Adrenal gland (tissue), 5 donors: Measurements from ENCODE around the gene GPR176.

Experiments used
- POLR2A ChIP-seq, 2 donors: fragments of 450-650 bp; IDR thresholded peaks; one replicate each; pipeline ENCODE4 v1.6.1; 2017; ENCODE audit warnings: antibody characterized with exemption in 2 of 2, mild to moderate bottlenecking in 2 of 2, moderate library complexity in 1 of 2
- TF ChIP-seq, protein P1 (sequence below), 6 experiments: fragments of 450-650 bp in 4 of 6; fragments of 200-600 bp in 2 of 6; sonication (generic) in 1 of 6; IDR thresholded peaks; 1 replicate in 5 of 6; 2 replicates in 1 of 6; pipeline versions ENCODE4 v1.5.1 to v1.8.0; 2016 to 2021; ENCODE audit warnings: antibody characterized with exemption in 6 of 6, mild to moderate bottlenecking in 2 of 6, moderate library complexity in 1 of 6
- donor health status: DM: no; HTN: no; CAD: no.

DNA sequence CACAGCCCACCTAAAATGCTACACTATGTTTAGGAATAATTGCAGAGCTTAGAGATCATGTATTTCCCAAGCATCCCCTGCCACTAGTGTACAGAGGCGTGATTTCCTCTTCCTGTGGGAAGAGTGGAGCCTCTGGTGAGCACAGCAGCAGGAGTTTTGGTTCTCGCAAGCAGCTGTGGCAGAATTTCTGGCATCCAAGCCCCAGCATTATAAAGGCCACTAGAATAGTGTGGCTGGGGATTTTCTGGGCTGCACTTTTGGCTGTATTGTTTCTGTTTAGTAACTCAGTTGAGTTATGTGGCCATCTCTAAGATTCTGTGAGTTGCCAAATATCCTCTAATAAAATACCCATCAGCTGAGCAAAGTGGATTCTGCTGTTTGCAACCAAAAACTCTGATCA lies 64.7 kb downstream of the GPR176 start:
- no peak for TF ChIP-seq POLR2A (IDR thresholded peaks at IDR 0.05)
- TF ChIP-seq, protein P1, sequence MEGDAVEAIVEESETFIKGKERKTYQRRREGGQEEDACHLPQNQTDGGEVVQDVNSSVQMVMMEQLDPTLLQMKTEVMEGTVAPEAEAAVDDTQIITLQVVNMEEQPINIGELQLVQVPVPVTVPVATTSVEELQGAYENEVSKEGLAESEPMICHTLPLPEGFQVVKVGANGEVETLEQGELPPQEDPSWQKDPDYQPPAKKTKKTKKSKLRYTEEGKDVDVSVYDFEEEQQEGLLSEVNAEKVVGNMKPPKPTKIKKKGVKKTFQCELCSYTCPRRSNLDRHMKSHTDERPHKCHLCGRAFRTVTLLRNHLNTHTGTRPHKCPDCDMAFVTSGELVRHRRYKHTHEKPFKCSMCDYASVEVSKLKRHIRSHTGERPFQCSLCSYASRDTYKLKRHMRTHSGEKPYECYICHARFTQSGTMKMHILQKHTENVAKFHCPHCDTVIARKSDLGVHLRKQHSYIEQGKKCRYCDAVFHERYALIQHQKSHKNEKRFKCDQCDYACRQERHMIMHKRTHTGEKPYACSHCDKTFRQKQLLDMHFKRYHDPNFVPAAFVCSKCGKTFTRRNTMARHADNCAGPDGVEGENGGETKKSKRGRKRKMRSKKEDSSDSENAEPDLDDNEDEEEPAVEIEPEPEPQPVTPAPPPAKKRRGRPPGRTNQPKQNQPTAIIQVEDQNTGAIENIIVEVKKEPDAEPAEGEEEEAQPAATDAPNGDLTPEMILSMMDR (IDR thresholded peaks at IDR 0.05), result no peak
